GM18907 (cell line): Measurements from ENCODE around the gene CFAP210.
"Not testable (repeated sequence)": the region's sequence is repeated elsewhere in the genome, so short reads cannot be mapped to it uniquely, and the experiment has no call there.

Experiments
- ATAC-seq: cut with Tn5 transposase; IDR thresholded peaks from one replicate; pipeline ENCODE4 v1.9.1; 2021; ENCODE audit warnings: mild to moderate bottlenecking, moderate library complexity; ENCODE audit not compliant: unreplicated experiment

CFAP210 gene

GRCh38 chr2:169713331-169713730 lies 19.1 kb upstream of the CFAP210 start:
- ATAC-seq: no peak

- ATAC-seq: no peak
Observed at GRCh38 chr2:169712791-169713227, 18.6 kb upstream of the CFAP210 start.

DNA sequence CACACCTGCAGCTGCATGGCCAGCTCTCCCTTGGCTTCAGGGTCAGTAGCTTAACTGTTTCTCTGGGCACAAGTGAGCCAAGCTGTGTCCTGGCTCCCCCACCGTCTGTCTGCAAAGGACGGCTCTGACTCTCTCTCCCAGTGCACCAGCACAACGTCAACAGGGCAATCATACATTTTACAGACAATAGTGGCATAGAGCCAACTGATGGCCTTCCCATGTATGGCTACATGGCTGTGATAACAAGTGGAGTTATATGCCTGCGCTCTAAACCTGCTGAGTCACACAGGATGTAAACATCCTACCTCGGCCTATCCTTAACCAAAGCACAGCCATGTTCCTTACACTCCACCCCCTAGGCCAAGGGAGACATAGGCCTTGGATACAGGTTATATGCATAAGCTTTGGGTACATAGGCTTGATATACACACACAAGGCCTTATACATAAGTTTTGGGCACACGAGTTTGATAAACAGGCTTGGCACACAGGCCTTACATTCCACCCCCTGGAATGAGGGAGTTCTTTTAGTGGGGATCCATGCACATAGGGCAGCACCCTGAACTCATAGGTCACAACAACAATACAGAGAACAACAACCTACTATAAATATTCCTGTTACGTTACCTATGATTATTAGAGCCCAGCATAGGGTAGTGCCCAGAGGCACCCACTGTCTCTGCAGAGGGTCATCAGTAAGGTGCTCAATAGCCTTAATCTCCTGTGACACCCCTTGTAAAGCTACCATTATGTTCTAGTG lies 17.7 kb upstream of the CFAP210 start:
- ATAC-seq: no peak

- no peak for ATAC-seq
Observed at GRCh38 chr2:169709981-169710380, 15.8 kb upstream of the CFAP210 start.

- no peak for ATAC-seq
Observed at GRCh38 chr2:169709331-169709730, 15.1 kb upstream of the CFAP210 start.

DNA sequence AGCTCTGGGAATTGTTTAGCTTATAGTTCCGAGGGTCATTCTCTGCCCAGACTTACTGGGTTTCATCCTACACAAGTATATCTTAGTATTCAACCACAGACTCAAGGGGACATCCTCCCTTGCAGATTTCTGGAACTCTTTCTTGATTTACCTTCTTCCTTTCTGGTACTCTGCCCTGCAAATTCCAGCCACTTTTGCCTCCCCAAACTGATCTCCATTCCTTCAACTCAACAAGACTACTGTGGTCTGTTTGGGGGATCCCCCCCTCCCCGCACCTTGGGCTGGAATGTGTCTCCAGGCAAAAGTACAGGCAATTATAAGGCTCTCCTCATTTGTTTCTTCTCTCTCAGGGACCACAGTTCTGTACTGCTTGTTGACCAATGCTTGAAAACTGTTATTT lies 13.4 kb upstream of the CFAP210 start:
- no peak for ATAC-seq

DNA sequence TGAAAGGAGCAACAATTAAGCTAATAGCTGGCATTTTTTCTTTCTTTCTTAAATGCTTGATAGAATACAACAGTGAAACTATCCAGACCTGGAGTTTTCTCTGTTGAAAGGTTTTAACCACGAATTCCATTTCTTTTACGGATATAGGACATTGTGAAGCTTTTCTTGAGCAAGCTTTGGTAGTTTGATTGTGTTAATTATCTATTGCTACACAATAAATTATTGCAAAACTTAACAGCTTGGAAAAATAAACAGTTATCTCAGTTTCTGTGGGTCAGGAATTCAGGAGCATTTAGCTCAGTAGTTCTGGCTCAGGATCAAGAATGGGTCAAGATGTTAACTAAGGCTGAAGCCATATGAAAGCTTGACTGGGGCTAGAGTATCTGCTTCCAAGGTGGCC lies 11.7 kb upstream of the CFAP210 start:
- no peak for ATAC-seq

DNA sequence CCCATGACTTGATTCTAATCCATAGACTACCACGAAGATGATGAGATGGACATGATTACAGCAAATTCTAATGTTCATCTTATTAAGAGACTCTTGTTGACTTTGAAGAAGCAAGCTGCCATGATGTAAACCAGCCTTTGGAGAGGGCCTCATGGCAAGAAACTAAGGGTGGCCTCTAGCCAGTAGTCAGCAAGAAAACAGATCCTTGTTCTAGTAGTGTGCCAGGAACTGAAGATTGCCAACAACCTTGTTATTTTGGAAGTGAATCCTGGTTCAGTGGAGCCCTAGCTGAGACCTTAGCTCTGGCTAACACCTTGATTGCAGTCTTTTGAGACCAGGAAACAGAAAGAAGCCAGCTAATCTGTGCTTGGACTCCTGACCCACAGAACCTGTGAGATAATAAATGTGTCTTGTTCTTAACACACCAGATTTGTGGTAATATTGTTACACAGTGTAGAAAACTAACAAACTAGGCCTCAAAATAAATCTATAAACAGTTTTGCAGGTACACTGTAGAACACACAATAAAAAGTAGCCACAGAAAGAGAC lies 10.0 kb upstream of the CFAP210 start:
- no peak for ATAC-seq

DNA sequence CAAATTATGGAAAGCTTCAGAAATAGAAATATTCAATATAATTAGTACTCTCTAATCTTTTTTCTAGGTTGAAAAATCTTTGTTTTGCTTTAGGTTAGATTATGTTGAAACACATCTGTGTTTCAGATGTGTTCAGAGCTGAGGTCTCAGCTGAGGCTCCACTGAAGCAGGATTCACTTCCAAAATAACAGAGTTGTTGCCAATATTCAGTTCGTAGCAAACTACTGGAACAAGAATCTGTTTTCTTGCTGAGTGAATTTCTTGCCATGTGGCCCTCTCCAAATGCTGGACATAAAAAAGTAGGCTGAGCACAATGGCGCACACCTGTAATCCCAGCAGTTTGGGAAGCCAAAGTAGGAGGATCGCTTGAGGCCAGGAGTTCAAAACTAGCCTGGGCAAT lies 8.8 kb upstream of the CFAP210 start:
- no peak for ATAC-seq

- ATAC-seq: not testable (repeated sequence)
Observed at GRCh38 chr2:169699173-169699572, 5.0 kb upstream of the CFAP210 start.

DNA sequence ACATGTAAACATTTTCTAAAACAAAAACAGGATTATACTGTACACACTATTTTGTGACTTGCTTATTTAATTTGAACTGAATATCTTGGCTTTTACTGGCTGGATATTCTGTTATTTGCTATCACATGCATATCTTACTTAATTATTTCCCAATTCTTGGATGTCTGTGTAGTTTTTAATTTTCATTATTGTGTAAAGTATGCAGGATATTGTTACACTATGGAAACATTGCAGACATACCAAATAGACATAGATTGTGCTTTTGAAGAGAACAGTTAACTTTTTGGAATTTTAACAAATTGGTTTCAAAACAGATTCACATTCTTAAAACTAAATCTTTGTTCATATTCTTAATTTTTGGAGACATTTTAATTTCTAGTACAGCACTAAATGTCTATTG lies 2.2 kb upstream of the CFAP210 start:
- no peak for ATAC-seq

- no peak for ATAC-seq
Observed at GRCh38 chr2:169694894-169695260, 672 bp upstream of the CFAP210 start.

DNA sequence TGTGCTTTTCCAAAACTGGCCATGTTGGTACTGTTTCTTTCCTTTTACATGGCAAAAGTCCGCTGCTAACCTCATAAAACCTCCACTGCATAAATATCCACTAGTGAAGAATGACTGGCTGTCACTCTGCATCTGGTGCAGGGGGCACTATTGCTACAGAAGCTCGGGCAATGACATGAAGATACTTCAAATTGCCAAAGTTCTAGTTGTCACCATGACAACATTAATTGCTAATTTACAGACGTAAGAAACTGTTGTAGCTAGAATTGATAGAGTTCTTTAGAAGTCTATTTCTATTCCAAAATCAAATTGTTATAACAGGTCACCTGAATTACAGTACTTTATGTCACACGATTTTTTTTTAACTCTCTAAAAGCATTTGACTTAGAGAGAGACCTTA lies 845 bp downstream of the CFAP210 start:
- no peak for ATAC-seq

DNA sequence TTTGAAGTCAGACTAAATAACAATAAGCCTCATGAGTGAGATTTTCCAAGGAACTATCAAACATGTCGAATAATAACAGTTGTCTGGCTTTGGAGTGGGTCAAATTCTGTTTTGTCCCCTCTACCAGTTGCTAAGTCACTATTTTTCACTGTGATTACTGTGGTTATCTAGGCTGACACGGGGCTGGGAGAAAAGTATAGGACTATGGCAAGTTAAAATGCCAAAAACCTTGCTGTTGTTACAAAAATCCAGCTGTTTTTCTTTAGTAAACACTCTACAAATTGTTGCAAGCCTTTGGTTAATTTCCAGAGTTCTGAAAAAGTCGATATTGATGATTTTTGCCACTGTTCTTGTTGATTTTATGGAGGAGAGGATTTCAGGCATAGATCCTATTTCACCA lies 1.5 kb downstream of the CFAP210 start:
- no peak for ATAC-seq

GRCh38 chr2:169690958-169691357 lies 3.2 kb downstream of the CFAP210 start:
- no peak for ATAC-seq

DNA sequence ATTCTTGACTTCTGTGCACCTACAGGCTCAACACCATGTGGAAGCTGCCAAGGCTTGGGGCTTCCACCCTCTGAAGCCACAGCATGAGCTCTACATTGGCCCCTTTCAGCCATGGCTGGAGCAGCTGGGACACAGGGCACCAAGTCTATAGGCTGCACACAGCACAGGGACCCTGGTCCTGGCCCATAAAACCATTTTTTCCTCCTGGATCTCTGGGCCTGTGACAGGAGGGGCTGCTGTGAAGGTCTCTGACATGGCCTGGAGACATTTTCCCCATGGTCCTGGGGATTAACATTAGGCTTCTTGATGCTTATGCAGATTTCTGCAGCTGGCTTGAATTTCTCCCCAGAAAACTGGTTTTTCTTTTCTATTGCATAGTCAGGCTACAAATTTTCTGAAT lies 6.3 kb downstream of the CFAP210 start:
- not testable (repeated sequence) for ATAC-seq

DNA sequence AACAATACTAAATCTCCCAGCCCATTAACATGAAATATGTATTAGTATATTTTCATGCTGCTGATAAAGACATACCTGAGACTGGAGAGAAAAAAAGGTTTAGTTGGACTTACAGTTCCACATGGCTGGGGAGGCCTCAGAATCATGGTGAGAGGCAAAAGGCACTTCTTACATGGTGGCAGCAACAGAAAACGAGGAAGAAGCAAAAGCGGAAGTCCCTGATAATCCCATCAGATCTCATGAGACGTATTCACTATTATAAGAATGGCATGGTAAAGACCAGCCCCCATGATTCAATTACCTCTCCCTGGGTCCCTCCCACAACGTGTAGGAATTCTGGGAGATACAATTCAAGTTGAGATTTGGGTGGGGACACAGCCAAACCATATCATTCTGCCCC lies 7.4 kb downstream of the CFAP210 start:
- ATAC-seq: not testable (repeated sequence)

GRCh38 chr2:169684712-169685111 lies 9.5 kb downstream of the CFAP210 start:
- ATAC-seq: not testable (repeated sequence)

GRCh38 chr2:169684135-169684565 lies 10.1 kb downstream of the CFAP210 start:
- ATAC-seq: no peak

DNA sequence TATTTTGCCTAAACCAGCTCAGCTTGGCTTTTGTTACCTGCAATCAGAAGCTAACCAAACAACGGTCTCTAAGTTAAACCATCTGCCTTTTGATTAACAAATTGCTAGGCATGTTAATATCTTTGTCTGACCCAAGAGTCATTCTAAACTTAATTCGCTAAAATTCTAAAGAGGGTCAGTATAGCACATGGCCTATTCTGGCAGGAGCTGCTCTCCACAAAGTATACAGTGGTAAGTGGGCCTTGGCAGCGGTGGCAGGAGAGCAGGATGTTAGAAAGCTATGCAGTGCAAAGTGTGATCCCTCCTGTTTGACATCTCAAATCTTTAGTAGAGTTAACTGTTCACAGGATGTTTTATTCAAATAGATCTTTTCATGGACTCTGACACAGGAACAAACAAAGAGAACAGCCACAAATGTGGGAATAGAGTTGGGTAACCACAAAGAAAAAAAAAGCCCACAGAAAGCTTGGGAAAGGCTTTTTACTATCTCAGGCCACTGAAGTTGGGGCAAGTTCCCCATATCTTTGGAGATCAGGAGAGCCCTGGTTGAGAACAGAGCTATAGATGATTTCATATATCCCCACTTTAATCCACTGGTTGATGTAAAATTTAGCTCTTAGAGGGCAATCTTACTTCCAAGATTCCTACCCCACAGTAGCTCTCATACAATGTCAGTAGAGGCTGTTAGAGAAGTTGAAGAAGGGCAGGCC lies 10.6 kb downstream of the CFAP210 start:
- ATAC-seq: no peak

GRCh38 chr2:169683054-169683424 lies 11.2 kb downstream of the CFAP210 start:
- no peak for ATAC-seq

- no peak for ATAC-seq
Observed at GRCh38 chr2:169676850-169677249, 17.4 kb downstream of the CFAP210 start.
